H1 (cell line): Measurements from ENCODE around the gene TMBIM1. TPM values are rescaled to one million over a fixed set of nuclear protein-coding genes. Genes with fewer than 3 reads are reported as not detected.

Source experiments
- CTCF ChIA-PET: fragments of 300-600 bp; sonication (Branson Sonifier 250); formaldehyde crosslinking; loops from one replicate; lab custom pipeline; 2021; ENCODE audit not compliant: partially characterized antibody; lab: Charles Lee
- POLR2A ChIA-PET: fragments of 300-600 bp; sonication (Branson Sonifier 250); formaldehyde crosslinking; loops from one replicate; lab custom pipeline; 2021; ENCODE audit warnings: inconsistent platforms; ENCODE audit not compliant: partially characterized antibody; lab: Charles Lee
- DNase-seq, 2 experiments: peaks; one replicate each; pipeline versions ENCODE4 v3.0.0 to v3.0.0-alpha.2; 2010 to 2022; ENCODE audit warnings: low spot score in 2 of 2, low read depth in 1 of 2, mixed read lengths in 1 of 2
- FAIRE-seq: peaks from 2 replicates; lab custom pipeline; 2011; peaks lifted over from hg19 to GRCh38; lab: Jason Lieb, UNC
- H2AFZ ChIP-seq: 2 replicates; pipeline ENCODE4 v1.8.1; 2012; ENCODE audit warnings: low read length, inconsistent platforms
- H2AK5ac ChIP-seq: 2 replicates; pipeline ENCODE4 v1.6.1; 2013; ENCODE audit warnings: low read depth, low read length
- H2BK120ac ChIP-seq: replicated peaks from 2 replicates; pipeline ENCODE3; 2013; ENCODE audit warnings: low read depth, low read length, inconsistent platforms
- H2BK12ac ChIP-seq: 2 replicates; pipeline ENCODE4 v1.6.1; 2013; ENCODE audit warnings: low read depth, low read length
- H2BK15ac ChIP-seq: 2 replicates; pipeline ENCODE4 v1.6.1; 2013; ENCODE audit warnings: low read length
- H2BK20ac ChIP-seq: 2 replicates; pipeline ENCODE4 v1.6.1; 2013; ENCODE audit warnings: low read length
- H2BK5ac ChIP-seq: 2 replicates; pipeline ENCODE4 v1.6.1; 2013; ENCODE audit warnings: low read depth, low read length
- H3K14ac ChIP-seq: 2 replicates; pipeline ENCODE4 v1.6.1; 2013; ENCODE audit warnings: inconsistent platforms; ENCODE audit not compliant: insufficient read length
- H3K18ac ChIP-seq: 2 replicates; pipeline ENCODE4 v1.6.1; 2013; ENCODE audit warnings: low read length; ENCODE audit errors: extremely low read depth
- H3K23ac ChIP-seq: 2 replicates; pipeline ENCODE4 v1.6.1; 2013; ENCODE audit warnings: inconsistent platforms; ENCODE audit not compliant: insufficient read length
- H3K23me2 ChIP-seq: 2 replicates; pipeline ENCODE4 v1.6.1; 2013; ENCODE audit warnings: low read depth, low read length
- H3K27ac ChIP-seq: 2 replicates; pipeline ENCODE4 v1.6.1; 2011; ENCODE audit warnings: low read depth, low read length, inconsistent platforms
- H3K27me3 ChIP-seq, 4 experiments: replicated peaks in 1 of 4; 1 replicate in 1 of 4; 2 replicates in 3 of 4; pipeline versions ENCODE4 v1.6.1 to v1.8.1; 2011 to 2013; ENCODE audit warnings: low read length in 3 of 4, mild to moderate bottlenecking in 3 of 4, inconsistent platforms in 2 of 4, mixed read lengths in 2 of 4, moderate library complexity in 1 of 4; ENCODE audit not compliant: control insufficient read depth in 3 of 4, insufficient read depth in 3 of 4; ENCODE audit errors: extremely low read depth in 1 of 4
- H3K36me3 ChIP-seq, 4 experiments: 2 replicates each; pipeline versions ENCODE4 v1.6.1 to v1.8.1; 2011 to 2013; ENCODE audit warnings: mild to moderate bottlenecking in 4 of 4, low read length in 3 of 4, moderate library complexity in 2 of 4, control low read depth in 1 of 4, inconsistent platforms in 1 of 4; ENCODE audit not compliant: insufficient read depth in 4 of 4, control insufficient read depth in 2 of 4
- H3K4ac ChIP-seq: replicated peaks from 2 replicates; pipeline ENCODE3; 2013; ENCODE audit warnings: low read length, low read depth, mixed read lengths, inconsistent platforms; ENCODE audit not compliant: insufficient read length
- H3K4me1 ChIP-seq, 4 experiments: replicated peaks in 1 of 4; 1 replicate in 1 of 4; 2 replicates in 3 of 4; pipeline versions ENCODE4 v1.6.1 to v1.8.1; 2011 to 2013; ENCODE audit warnings: low read length in 3 of 4, inconsistent platforms in 2 of 4, mixed read lengths in 1 of 4; ENCODE audit not compliant: insufficient read depth in 4 of 4, control insufficient read depth in 3 of 4
- H3K4me2 ChIP-seq, 2 experiments: 2 replicates each; pipeline versions ENCODE4 v1.6.1 to v1.8.1; 2011 to 2013; ENCODE audit warnings: low read depth in 2 of 2, low read length in 2 of 2, control low read depth in 1 of 2, inconsistent platforms in 1 of 2, mild to moderate bottlenecking in 1 of 2; ENCODE audit not compliant: insufficient read depth in 1 of 2
- H3K4me3 ChIP-seq, 4 experiments: fragments of 200-600, 300-600 bp in 1 of 4; sonication (generic), shearing (Covaris generic), sonication (Bioruptor Twin) in 1 of 4; 2 replicates each; pipeline versions ENCODE4 v1.5.1 to v1.8.1; 2011 to 2016; ENCODE audit warnings: low read length in 4 of 4, low read depth in 3 of 4, control low read depth in 2 of 4, inconsistent platforms in 2 of 4, mild to moderate bottlenecking in 2 of 4, mixed read lengths in 1 of 4, moderate library complexity in 1 of 4; ENCODE audit not compliant: insufficient read depth in 2 of 4; ENCODE audit errors: extremely low read depth in 1 of 4
- H3K56ac ChIP-seq: replicated peaks from 2 replicates; pipeline ENCODE3; 2013; ENCODE audit warnings: low read depth, mild to moderate bottlenecking, mixed read lengths, low read length, inconsistent platforms; ENCODE audit not compliant: insufficient read length
- H3K79me1 ChIP-seq: 2 replicates; pipeline ENCODE4 v1.6.1; 2013; ENCODE audit warnings: low read depth, low read length, control low read depth
- H3K79me2 ChIP-seq, 2 experiments: 2 replicates each; pipeline versions ENCODE4 v1.6.1 to v1.8.1; 2012 to 2013; ENCODE audit warnings: low read length in 2 of 2, mild to moderate bottlenecking in 2 of 2, inconsistent platforms in 1 of 2; ENCODE audit not compliant: insufficient read depth in 2 of 2, control insufficient read depth in 1 of 2
- H3K9ac ChIP-seq, 4 experiments: replicated peaks in 1 of 4; 1 replicate in 1 of 4; 2 replicates in 3 of 4; pipeline versions ENCODE4 v1.6.1 to v1.8.1; 2011 to 2013; ENCODE audit warnings: low read depth in 3 of 4, low read length in 3 of 4, control low read depth in 2 of 4, mild to moderate bottlenecking in 2 of 4, moderate library complexity in 2 of 4, inconsistent platforms in 1 of 4; ENCODE audit errors: extremely low read depth in 1 of 4
- H3K9me3 ChIP-seq, 2 experiments: 2 replicates each; pipeline versions ENCODE4 v1.6.1 to v1.8.1; 2012 to 2013; ENCODE audit warnings: mild to moderate bottlenecking in 2 of 2, moderate library complexity in 2 of 2, control low read depth in 1 of 2, inconsistent platforms in 1 of 2, low read depth in 1 of 2, low read length in 1 of 2, mixed read lengths in 1 of 2; ENCODE audit not compliant: insufficient read depth in 2 of 2
- H4K20me1 ChIP-seq, 2 experiments: replicated peaks in 1 of 2; 2 replicates each; pipeline versions ENCODE3 to v1.8.1; 2011 to 2013; ENCODE audit warnings: inconsistent platforms in 2 of 2, low read length in 2 of 2, mild to moderate bottlenecking in 1 of 2; ENCODE audit not compliant: insufficient read depth in 2 of 2, control insufficient read depth in 1 of 2
- H4K5ac ChIP-seq: 2 replicates; pipeline ENCODE4 v1.6.1; 2013; ENCODE audit warnings: low read length, low read depth, mixed read lengths, inconsistent platforms; ENCODE audit not compliant: insufficient read length
- H4K8ac ChIP-seq: 2 replicates; pipeline ENCODE4 v1.8.0; 2013; ENCODE audit warnings: mild to moderate bottlenecking, moderate library complexity, low read length, inconsistent platforms; ENCODE audit not compliant: insufficient read depth; ENCODE audit errors: extremely low read depth
- H4K91ac ChIP-seq: replicated peaks from 2 replicates; pipeline ENCODE3; 2013; ENCODE audit warnings: low read length, mixed read lengths, inconsistent platforms; ENCODE audit not compliant: insufficient read length
- BACH1 ChIP-seq: IDR thresholded peaks from 2 replicates; pipeline ENCODE4 v1.6.1; 2012; ENCODE audit warnings: low read length, improper control_type of control experiment
- BRCA1 ChIP-seq: IDR thresholded peaks from 2 replicates; pipeline ENCODE4 v1.6.1; 2012; ENCODE audit warnings: low read depth, low read length, improper control_type of control experiment
- CEBPB ChIP-seq: IDR thresholded peaks from 2 replicates; pipeline ENCODE4 v1.6.1; 2012; ENCODE audit warnings: low read depth, low read length
- EGR1 ChIP-seq: IDR thresholded peaks from 2 replicates; pipeline ENCODE4 v1.6.1; 2011; ENCODE audit warnings: low read depth, low read length, borderline replicate concordance
- EZH2 ChIP-seq: fragments of 200-600 bp; sonication (generic); IDR thresholded peaks from 2 replicates; pipeline ENCODE4 v1.7.1; 2012; ENCODE audit warnings: low read depth, mild to moderate bottlenecking, moderate library complexity, low read length, inconsistent platforms; ENCODE audit not compliant: severe bottlenecking
- FOSL1 ChIP-seq: IDR thresholded peaks from 2 replicates; pipeline ENCODE4 v1.6.1; 2011; ENCODE audit warnings: mild to moderate bottlenecking, low read depth, low read length, moderate library complexity; ENCODE audit not compliant: insufficient read depth
- GABPA ChIP-seq: IDR thresholded peaks from 2 replicates; pipeline ENCODE4 v1.6.1; 2011; ENCODE audit warnings: mild to moderate bottlenecking, low read length, moderate library complexity, borderline replicate concordance; ENCODE audit not compliant: insufficient read depth
- HDAC6 ChIP-seq: IDR thresholded peaks from one replicate; pipeline ENCODE4 v1.7.1; 2012; ENCODE audit warnings: low read depth, mild to moderate bottlenecking, inconsistent platforms, low read length, moderate library complexity
- KDM5A ChIP-seq: fragments of 200-600 bp; IDR thresholded peaks from 2 replicates; pipeline ENCODE4 v1.7.1; 2012; ENCODE audit warnings: mild to moderate bottlenecking, low read length, inconsistent platforms, mixed read lengths
- TAF1 ChIP-seq: IDR thresholded peaks from 2 replicates; pipeline ENCODE4 v1.6.1; 2011; ENCODE audit warnings: mild to moderate bottlenecking, low read depth, low read length
- WGBS, 2 experiments: shearing (Covaris generic) in 1 of 2; methylation state at CpG; one replicate each; pipeline versions ENCODE4 v1.1.6 to v1.1.7; 2013 to 2015; ENCODE audit warnings: low lambda C conversion rate in 2 of 2, mixed read lengths in 2 of 2, inconsistent platforms in 1 of 2, low coverage in 1 of 2, missing lambda C conversion rate in 1 of 2; ENCODE audit not compliant: insufficient replicate concordance in 2 of 2, insufficient coverage in 1 of 2, insufficient read length in 1 of 2; ENCODE audit errors: extremely low coverage in 1 of 2, missing lambda C conversion rate in 1 of 2; 5-methylcytosine and 5-hydroxymethylcytosine counted together
- polyA plus RNA-seq, 7 experiments: library from polyadenylated mRNA; depleted of rRNA in 3 of 7; stranded (reverse) in 5 of 7; unstranded in 2 of 7; fragments of >200 nt in 5 of 7; fragments of 200-250 nt in 2 of 7; gene quantifications; 1 replicate in 5 of 7; 2 replicates in 1 of 7; 4 replicates in 1 of 7; pipeline versions ENCODE4 v1.2.1 to v1.2.3, GENCODE V29; 2011 to 2013; ENCODE audit warnings: missing spikeins in 2 of 7, mixed read lengths in 2 of 7
- total RNA-seq: library from RNA; stranded (reverse); fragmentation: NEBNext Ultra II Directional; extraction: Animal tissue kit (Norgen Biotek cat#: 25700); gene quantifications from 2 replicates; pipeline ENCODE4 v1.2.1, GENCODE V29; 2021
- TF ChIP-seq, protein P1 (sequence below), 3 experiments: IDR thresholded peaks; 1 replicate in 2 of 3; 2 replicates in 1 of 3; pipeline versions ENCODE4 v1.5.1 to v1.6.1; 2011; ENCODE audit warnings: low read length in 3 of 3, mild to moderate bottlenecking in 3 of 3, inconsistent platforms in 2 of 3, low read depth in 1 of 3, moderate library complexity in 1 of 3; ENCODE audit not compliant: insufficient read depth in 1 of 3; ENCODE audit errors: control extremely low read depth in 1 of 3
- TF ChIP-seq, protein P2 (sequence below): IDR thresholded peaks from 2 replicates; pipeline ENCODE4 v1.6.1; 2012; ENCODE audit warnings: inconsistent platforms

The TMBIM1 gene
- total and polyA plus RNA-seq, 2 of the 8 experiments (the other 6 are each of a cell fraction or from before 2014, with no cell fraction given): 22.1 to 36.8 TPM

DNA sequence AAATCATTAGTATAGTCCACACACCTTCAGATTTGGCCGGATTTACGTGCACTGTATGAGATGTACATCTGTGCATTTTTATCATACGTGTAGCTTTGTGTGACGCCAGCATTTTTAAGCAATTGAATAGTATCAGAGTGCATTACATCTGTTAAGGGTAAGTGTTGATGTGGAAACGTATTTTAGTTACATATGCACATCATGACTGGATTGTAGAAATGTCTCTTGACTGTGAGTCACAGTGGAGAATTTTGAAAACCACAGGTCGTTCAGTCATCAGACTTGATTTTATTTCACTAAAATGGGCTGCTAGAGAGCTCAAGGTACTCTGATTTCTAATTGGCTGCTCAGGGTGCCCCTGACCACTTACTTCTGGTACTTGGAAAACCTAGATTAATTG, 36.9 kb downstream of the TMBIM1 start:
- Histone ChIP-seq H4K20me1 (peaks cover 0 to 2% of the 10 kb centered on the region in 2 experiments), H4K5ac (no peak overlapping the region), H3K4me2 (no peak overlapping the region), H3K79me1 (no peaks in the 10 kb centered on the region), H2AK5ac (no peak overlapping the region), H4K91ac (no peak overlapping the region), H3K27me3 (no peaks in the 10 kb centered on the region), H2BK15ac (no peak overlapping the region), H2BK5ac (no peak overlapping the region), H3K4me3 (no peak overlapping the region), H3K27ac (no peak overlapping the region), H2BK12ac (no peak overlapping the region), H3K56ac (no peak overlapping the region), H2AFZ (no peak overlapping the region), H3K36me3 (peaks cover 21 to 55% (median 43%) of the 10 kb centered on the region in 4 experiments), H3K18ac (no peak overlapping the region), H3K9ac (no peak overlapping the region), H3K4ac (no peak overlapping the region), H3K14ac (no peak overlapping the region), H3K79me2 (no peaks in the 10 kb centered on the region), H3K4me1 (peaks cover 2 to 11% (median 5%) of the 10 kb centered on the region in 4 experiments), H2BK120ac (no peak overlapping the region), H3K23ac (no peak overlapping the region), H3K23me2 (no peaks in the 10 kb centered on the region), H4K8ac (no peak overlapping the region), H2BK20ac (no peak overlapping the region), H3K9me3 (no peaks in the 10 kb centered on the region)
- FAIRE-seq (no peak), DNase-seq (no peak)
- ChIA-PET CTCF (interaction anchor here (0.7 to 2.0 kb wide), 4 partner anchors 46 to 131 kb away, joined by 3 to 7 read pairs (median 3); no protein-coding TSS in a partner anchor), POLR2A (interaction anchor here (0.9 to 2.9 kb wide), 7 partner anchors 8 to 207 kb away, joined by 3 to 8 read pairs (median 3); partner anchors contain the start of genes AAMP and PNKD)
- WGBS, 2 experiments: 75% methylated on average over 6 of the region's 6 CpGs; no CpG with 5 or more reads in 1 of the 2 experiments
- TF ChIP-seq BACH1: no peak
- no peak for TF ChIP-seq BRCA1
- TF ChIP-seq EGR1: no peak
- no peak for TF ChIP-seq FOSL1
- no peak for TF ChIP-seq GABPA
- no peak for TF ChIP-seq TAF1
- TF ChIP-seq, protein P1, sequence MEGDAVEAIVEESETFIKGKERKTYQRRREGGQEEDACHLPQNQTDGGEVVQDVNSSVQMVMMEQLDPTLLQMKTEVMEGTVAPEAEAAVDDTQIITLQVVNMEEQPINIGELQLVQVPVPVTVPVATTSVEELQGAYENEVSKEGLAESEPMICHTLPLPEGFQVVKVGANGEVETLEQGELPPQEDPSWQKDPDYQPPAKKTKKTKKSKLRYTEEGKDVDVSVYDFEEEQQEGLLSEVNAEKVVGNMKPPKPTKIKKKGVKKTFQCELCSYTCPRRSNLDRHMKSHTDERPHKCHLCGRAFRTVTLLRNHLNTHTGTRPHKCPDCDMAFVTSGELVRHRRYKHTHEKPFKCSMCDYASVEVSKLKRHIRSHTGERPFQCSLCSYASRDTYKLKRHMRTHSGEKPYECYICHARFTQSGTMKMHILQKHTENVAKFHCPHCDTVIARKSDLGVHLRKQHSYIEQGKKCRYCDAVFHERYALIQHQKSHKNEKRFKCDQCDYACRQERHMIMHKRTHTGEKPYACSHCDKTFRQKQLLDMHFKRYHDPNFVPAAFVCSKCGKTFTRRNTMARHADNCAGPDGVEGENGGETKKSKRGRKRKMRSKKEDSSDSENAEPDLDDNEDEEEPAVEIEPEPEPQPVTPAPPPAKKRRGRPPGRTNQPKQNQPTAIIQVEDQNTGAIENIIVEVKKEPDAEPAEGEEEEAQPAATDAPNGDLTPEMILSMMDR (IDR thresholded peaks at IDR 0.05; ENCODE audit: control extremely low read depth in 1 of 3, insufficient read depth in 1 of 3, low read depth in 1 of 3, low read length in 3 of 3): no peak
- TF ChIP-seq, protein P2, sequence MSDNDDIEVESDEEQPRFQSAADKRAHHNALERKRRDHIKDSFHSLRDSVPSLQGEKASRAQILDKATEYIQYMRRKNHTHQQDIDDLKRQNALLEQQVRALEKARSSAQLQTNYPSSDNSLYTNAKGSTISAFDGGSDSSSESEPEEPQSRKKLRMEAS: no peak
- no peak for TF ChIP-seq KDM5A
- TF ChIP-seq EZH2: no peak
- TF ChIP-seq HDAC6: no peak
- no peak for TF ChIP-seq CEBPB
